GM23248 (cell line): Measurements from ENCODE around the gene KDM5D.

Experiments used
- EZH2 ChIP-seq: fragments of 200-600 bp; sonication (generic); IDR thresholded peaks from 2 replicates; pipeline ENCODE4 v1.6.1; 2018; ENCODE audit warnings: antibody characterized with exemption, mild to moderate bottlenecking; ENCODE audit not compliant: insufficient read depth, poor library complexity, severe bottlenecking
- EZH2phosphoT487 ChIP-seq: fragments of 200-600 bp; sonication (generic); IDR thresholded peaks from 2 replicates; pipeline ENCODE4 v1.6.1; 2018; ENCODE audit warnings: antibody characterized with exemption, moderate library complexity, mild to moderate bottlenecking, low read depth; ENCODE audit not compliant: insufficient read depth

GRCh38 chrY:19713430-19713829 is 31.1 kb downstream of the KDM5D start:
- TF ChIP-seq EZH2 (no peak), EZH2phosphoT487 (no peak)
